HG03342 (cell line): Measurements from ENCODE around the gene FCGR3B.
"Not testable (repeated sequence)": the region's sequence is repeated elsewhere in the genome, so short reads cannot be mapped to it uniquely, and the experiment has no call there.

ENCODE experiments used
- ATAC-seq: cut with Tn5 transposase; IDR thresholded peaks from one replicate; pipeline ENCODE4 v1.9.1; 2021; ENCODE audit warnings: mild to moderate bottlenecking, moderate library complexity; ENCODE audit not compliant: unreplicated experiment

Gene FCGR3B

GRCh38 chr1:161606541-161607336 lies 24.2 kb downstream of the FCGR3B start:
- ATAC-seq: not testable (repeated sequence)

- not testable (repeated sequence) for ATAC-seq
Measured at GRCh38 chr1:161605762-161606540, 25.0 kb downstream of the FCGR3B start.

- not testable (repeated sequence) for ATAC-seq
Measured at GRCh38 chr1:161605024-161605423, 26.0 kb downstream of the FCGR3B start.

- not testable (repeated sequence) for ATAC-seq
Measured at GRCh38 chr1:161597077-161597476, 33.9 kb downstream of the FCGR3B start.

- ATAC-seq: not testable (repeated sequence)
Measured at GRCh38 chr1:161595583-161595982, 35.4 kb downstream of the FCGR3B start.

GRCh38 chr1:161595173-161595572 lies 35.8 kb downstream of the FCGR3B start:
- not testable (repeated sequence) for ATAC-seq

GRCh38 chr1:161594269-161594984 lies 36.5 kb downstream of the FCGR3B start:
- ATAC-seq: not testable (repeated sequence)

GRCh38 chr1:161593092-161593755 lies 37.8 kb downstream of the FCGR3B start:
- ATAC-seq: not testable (repeated sequence)

GRCh38 chr1:161592586-161592985 lies 38.4 kb downstream of the FCGR3B start:
- not testable (repeated sequence) for ATAC-seq

- ATAC-seq: not testable (repeated sequence)
Measured at GRCh38 chr1:161589920-161590319, 41.1 kb downstream of the FCGR3B start.

- ATAC-seq: not testable (repeated sequence)
Measured at GRCh38 chr1:161589365-161589764, 41.6 kb downstream of the FCGR3B start.

GRCh38 chr1:161588596-161588995 lies 42.4 kb downstream of the FCGR3B start:
- ATAC-seq: not testable (repeated sequence)

- not testable (repeated sequence) for ATAC-seq
Measured at GRCh38 chr1:161582882-161583281, 48.1 kb downstream of the FCGR3B start.

GRCh38 chr1:161580879-161581537 lies 50.0 kb downstream of the FCGR3B start:
- peak; percentile 61 for ATAC-seq

GRCh38 chr1:161579856-161580507 lies 51.0 kb downstream of the FCGR3B start:
- not testable (repeated sequence) for ATAC-seq

- not testable (repeated sequence) for ATAC-seq
Measured at GRCh38 chr1:161576676-161577075, 54.3 kb downstream of the FCGR3B start.
